HG03521 (cell line): ENCODE data around the gene ATP5MG.
"Not testable (repeated sequence)": the region's sequence is repeated elsewhere in the genome, so short reads cannot be mapped to it uniquely, and the experiment has no call there.

ENCODE experiments used
- ATAC-seq: cut with Tn5 transposase; IDR thresholded peaks from one replicate; pipeline ENCODE4 v1.9.1; 2021; ENCODE audit warnings: mild to moderate bottlenecking, moderate library complexity; ENCODE audit not compliant: unreplicated experiment

Gene ATP5MG

GRCh38 chr11:118406599-118407166 lies 5.3 kb downstream of the ATP5MG start:
- ATAC-seq = no peak

- peak; percentile 63 for ATAC-seq
Observed at GRCh38 chr11:118410055-118410745, 8.8 kb downstream of the ATP5MG start.

GRCh38 chr11:118411530-118411929 lies 10.1 kb downstream of the ATP5MG start:
- no peak for ATAC-seq

GRCh38 chr11:118412921-118413320 lies 11.5 kb downstream of the ATP5MG start:
- no peak for ATAC-seq

DNA sequence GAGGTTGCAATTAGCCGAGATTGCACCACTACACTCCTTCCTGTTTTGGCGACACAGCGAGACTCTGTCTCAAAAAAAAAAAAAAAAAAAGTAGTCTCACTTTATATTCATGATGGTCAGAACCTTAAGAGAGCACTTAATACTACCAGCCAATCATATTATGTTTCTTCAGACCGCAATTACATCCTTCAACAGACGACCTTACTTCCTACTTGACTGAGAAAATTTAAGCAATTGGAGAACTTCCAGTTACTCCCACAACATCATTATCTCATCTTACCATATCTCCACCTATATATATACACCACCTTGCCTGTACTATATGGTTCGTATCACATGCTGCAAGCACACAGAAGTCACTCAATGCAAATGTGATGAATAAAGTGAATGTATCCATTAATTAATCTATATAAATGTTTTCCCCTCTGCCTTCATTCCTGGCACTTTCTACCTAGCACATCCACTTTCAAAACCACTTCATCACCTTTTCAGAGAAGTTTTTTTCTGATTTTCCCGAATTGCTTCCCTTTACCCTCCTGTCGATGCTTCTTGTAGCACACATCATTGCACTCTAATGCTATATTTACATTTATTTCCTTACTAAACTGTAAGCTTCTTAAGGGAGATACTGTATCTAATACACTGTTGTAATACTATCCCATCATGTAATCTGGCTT lies 13.8 kb downstream of the ATP5MG start:
- ATAC-seq = no peak

DNA sequence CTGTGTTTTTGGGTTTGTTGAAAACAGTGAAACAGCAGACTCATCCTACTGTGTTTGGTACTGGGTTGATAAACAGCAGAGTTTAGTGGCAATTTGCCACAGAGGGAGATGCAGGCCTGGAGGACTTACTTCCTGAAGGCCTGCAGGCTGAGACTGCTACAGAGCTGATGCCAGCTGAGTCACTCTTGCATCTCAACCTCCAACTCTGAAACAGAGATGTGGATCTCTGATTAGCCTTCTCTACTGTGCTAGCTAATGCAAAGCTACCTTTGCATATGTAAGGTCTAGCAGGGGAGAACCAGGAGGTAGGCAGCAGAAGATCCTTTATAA lies 14.3 kb downstream of the ATP5MG start:
- no peak for ATAC-seq

DNA sequence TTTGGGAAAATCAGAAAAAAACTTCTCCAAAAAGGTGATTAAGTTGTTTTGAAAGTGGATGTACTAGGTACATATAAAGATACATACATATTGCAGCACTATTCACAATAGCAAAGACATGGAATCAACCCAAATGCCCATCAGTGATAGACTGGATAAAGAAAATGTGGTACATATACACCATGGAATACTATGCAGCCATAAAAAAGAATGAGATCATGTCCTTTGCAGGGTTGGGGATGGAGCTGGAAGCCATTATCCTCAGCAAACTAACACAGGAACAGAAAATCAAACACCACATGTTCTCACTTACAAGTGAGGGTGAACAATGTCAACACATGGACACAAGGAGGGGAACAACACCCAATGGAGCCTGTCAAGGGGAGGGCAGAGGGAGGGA lies 15.5 kb downstream of the ATP5MG start:
- ATAC-seq = not testable (repeated sequence)

- no peak for ATAC-seq
Observed at GRCh38 chr11:118417801-118418200, 16.4 kb downstream of the ATP5MG start.

- ATAC-seq = no peak
Observed at GRCh38 chr11:118418766-118419165, 17.4 kb downstream of the ATP5MG start.

DNA sequence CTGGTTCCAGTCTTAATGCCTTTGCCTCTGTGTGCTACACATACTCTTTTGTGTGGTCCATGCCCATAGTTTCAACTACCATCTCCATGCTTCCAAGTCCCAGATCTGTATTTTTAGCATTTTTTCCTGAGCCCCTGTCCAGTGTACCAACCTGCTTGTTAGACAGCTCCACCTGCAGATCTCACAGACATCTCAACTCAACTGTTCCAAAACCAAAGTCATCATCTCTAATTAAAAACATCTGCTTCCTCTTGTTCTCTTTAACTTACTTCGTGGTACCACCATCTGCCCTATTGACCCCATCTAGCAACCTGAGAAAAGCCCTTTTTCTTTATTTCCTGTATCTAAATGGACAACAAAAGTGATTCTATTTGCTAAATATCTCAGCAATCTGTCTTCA lies 26.3 kb downstream of the ATP5MG start:
- ATAC-seq = no peak

GRCh38 chr11:118430956-118431355 lies 29.6 kb downstream of the ATP5MG start:
- ATAC-seq = no peak

DNA sequence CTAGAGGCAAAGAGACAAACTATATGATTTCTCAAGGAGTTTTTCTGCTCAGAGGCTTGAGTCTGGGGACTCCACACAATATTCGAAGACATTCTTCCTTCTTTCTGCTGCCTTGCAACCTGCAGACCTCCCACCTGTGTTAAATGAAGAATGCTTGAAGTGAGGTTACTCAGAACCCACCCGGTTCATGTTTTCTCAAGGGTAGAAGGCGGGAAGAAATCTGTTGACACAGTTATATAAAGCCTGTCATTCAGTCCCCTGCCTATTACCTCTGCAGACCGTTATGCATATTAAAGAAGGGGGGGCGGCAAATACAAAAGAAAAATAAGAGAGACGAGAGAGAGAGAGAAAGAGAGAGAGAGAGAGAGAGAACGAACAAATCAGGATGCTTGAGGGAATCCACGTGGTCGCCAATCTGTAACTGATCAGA lies 32.7 kb downstream of the ATP5MG start:
- no peak for ATAC-seq

GRCh38 chr11:118434553-118435289 lies 33.3 kb downstream of the ATP5MG start:
- ATAC-seq = no peak

DNA sequence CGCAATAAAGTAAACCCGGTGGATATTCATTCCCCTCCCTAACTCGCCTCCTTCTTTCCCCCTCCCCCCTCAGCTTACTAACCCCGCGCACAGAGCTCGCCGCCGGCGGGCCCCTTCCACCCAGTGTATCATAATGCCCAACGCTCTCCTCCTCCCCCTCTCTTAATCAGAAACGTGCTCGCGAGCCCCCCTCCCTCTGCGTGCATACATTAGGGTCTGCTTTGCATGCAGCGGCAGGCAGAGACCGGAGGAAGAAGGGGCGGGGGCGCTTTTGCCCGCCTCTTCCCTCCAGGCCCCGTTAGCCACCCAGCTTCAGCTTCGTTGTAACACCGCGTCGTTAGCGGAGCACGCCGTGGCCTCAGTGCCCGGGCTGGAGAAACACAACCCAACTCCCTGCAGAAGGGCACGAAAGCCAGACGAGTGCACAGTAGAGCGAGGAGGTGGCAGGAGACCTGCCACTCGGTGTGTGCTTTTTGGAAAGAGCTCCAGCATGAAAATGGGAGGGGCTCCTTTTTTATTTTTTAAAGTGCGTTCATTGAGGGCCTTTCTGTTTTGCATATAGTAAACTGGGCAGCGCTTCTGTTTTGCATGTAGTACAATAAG lies 34.0 kb downstream of the ATP5MG start:
- ATAC-seq = peak; percentile 21

DNA sequence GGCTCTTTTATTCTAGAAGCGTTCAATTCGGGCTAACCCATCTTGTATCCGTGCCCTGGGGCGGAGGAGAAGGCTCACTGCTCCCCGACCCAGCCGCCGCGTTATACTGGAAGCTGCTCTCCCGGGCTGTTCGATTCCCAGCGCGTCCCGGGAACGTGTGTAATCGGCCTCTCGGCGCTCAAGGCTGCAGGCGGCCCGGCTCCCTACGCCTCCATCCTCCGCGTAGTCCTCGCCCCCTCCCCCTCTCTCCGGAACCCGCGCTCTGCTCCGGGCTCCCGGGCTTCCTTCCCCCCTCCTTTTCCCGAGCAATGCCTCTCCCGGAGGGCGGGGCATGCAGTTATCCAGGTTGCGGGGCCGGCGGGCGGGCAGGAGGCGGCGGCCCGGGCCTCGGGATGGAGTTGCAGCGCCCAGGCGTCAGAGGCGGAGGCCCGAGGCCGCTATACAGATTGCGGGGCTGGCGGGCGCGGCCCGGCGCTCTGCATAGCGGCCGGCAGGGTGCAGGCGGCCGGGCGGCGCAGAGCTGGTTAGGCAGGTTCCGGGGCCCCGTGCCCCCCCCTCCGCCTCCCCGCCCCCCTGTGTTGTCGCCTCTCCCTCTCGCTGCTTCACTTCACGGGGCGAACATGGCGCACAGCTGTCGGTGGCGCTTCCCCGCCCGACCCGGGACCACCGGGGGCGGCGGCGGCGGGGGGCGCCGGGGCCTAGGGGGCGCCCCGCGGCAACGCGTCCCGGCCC lies 34.7 kb downstream of the ATP5MG start, which contains the start of gene KMT2A:
Gene KMT2A (plus strand): TSS at position 600 of the 732 bp plus-strand sequence. CDS start 21 bp downstream, at position 621.
- ATAC-seq = peak; percentile 60

DNA sequence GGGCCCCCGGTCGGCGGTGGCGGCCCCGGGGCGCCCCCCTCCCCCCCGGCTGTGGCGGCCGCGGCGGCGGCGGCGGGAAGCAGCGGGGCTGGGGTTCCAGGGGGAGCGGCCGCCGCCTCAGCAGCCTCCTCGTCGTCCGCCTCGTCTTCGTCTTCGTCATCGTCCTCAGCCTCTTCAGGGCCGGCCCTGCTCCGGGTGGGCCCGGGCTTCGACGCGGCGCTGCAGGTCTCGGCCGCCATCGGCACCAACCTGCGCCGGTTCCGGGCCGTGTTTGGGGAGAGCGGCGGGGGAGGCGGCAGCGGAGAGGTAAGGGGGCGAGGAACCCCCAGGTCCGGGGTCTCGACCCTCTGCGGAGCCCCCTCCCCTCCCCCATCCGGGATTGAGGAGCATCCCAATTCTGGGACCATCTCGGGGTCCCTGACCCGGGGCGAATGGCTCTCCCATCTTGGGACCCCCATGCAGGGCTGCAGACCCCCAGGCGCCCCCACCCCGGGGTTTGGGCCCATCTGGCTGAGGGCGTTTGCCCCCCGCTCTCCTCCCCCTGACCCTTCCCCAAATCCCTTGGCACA lies 35.3 kb downstream of the ATP5MG start:
- peak; percentile 5 for ATAC-seq

DNA sequence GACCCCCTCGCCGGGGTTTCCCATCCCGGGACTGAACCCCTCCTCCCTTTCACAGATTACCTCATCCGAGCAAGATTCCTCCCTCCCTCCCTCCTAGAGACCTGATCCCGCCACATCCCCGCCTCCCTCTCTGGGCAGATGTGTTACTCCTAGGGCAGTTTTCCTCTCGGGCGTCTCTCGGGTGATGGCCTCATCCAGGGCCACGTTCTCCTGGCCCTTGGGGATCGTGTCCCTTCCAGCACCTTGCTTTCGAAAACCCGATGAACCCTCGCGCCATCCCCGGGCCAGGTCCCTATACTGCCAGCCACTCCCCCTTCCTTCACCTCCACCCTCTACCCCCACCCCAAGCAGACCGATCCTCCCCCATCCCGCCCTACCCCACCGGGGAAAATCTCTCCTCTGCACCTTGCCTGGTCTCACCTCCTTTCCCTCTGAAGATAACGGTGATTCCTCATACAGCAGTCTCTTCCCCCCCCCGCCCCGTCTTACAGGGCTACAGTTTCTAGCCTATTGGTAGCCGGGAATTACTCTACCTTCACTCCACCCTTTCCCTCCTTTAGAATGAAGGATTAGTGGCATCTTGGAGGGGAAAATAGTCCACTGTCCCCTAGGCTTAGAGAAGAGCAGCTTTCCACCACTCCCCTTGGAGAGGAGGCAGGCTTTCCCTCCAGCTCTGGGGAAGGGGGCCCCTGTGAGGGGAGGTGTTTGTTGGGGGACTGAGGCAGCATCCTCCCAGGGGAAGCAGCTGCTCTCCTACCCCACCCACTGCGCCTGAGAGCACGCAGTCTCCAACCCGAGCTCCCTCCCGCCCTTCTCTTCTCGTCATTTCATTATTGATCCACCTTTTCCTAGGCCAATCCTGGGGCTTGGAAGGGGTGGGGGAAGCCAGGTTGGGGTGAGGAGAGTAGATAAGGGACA lies 36.1 kb downstream of the ATP5MG start:
- ATAC-seq = no peak

DNA sequence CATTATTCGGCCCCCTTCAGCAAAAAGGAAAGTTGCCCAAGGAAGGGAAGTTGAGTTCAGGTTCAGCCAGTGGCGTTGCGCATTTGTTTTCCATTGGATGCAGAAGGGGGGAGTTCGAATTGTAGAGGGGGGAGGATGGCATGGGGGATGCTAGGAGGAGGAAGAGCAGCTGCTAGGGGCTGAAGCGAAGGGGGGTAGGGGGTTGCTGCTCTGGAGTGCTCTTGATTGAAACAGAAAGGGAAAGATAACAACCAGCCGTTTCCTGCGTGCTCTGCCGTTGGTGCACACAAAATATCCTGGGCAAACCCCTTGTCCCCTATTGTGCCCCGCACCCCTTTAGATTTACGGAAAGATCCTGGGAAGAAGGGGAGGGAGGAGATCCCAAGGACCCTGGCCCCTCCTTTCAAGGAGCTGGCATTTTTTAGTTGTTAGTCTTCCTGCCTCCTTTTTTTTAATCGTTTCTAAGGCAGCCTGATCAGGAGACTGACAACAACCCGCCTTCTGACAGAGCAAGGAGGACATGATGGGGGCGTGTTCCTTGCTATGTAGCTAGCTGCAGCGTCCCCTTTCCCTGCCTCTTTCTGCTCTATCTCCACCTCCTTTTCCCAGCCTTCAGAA lies 37.0 kb downstream of the ATP5MG start:
- ATAC-seq = no peak

GRCh38 chr11:118439646-118440045 lies 38.2 kb downstream of the ATP5MG start:
- no peak for ATAC-seq
